PC-3 (cell line): ENCODE data around the gene FOXK1. TPM values are rescaled to one million over a fixed set of nuclear protein-coding genes. Genes with fewer than 3 reads are reported as not detected.

Experiments used
- ATAC-seq: fragments of 200-7000 bp; cut with Tn5 transposase; 2 replicates; pipeline ENCODE4 v1.9.1; 2020; ENCODE audit warnings: mild to moderate bottlenecking, moderate library complexity
- BruUV-seq: library from RNA; stranded (reverse); fragments of 400-500 nt; replicated peaks from 2 replicates; lab custom pipeline; 2021; lab: Mats Ljungman, UMichigan
- CTCF ChIA-PET: fragments of 300-600 bp; sonication (Branson Sonifier 250); formaldehyde crosslinking; loops from one replicate; lab custom pipeline; 2022; ENCODE audit warnings: antibody characterized with exemption; lab: Charles Lee
- POLR2A ChIA-PET: fragments of 300-600 bp; sonication (Branson Sonifier 250); formaldehyde crosslinking; loops from one replicate; lab custom pipeline; 2022; ENCODE audit warnings: antibody characterized with exemption; ENCODE audit not compliant: unreplicated experiment; lab: Charles Lee
- DNase-seq: peaks from one replicate; pipeline ENCODE4 v3.0.0-alpha.2; 2015
- H2AFZ ChIP-seq: fragments of 300-600 bp; sonication (generic); 2 replicates; pipeline ENCODE4 v1.6.0; 2016; ENCODE audit warnings: antibody characterized with exemption, low read length
- H3F3A ChIP-seq: fragments of 300-600 bp; sonication (generic); one replicate; pipeline ENCODE4 v1.6.0; 2017; ENCODE audit warnings: antibody characterized with exemption, low read length, control low read depth, mild to moderate bottlenecking; ENCODE audit not compliant: unreplicated experiment
- H3K27ac ChIP-seq: fragments of 300-600 bp; sonication (generic); 2 replicates; pipeline ENCODE4 v1.5.1; 2016; ENCODE audit warnings: mild to moderate bottlenecking, low read length
- H3K27me3 ChIP-seq: fragments of 300-600 bp; sonication (generic); 2 replicates; pipeline ENCODE4 v1.6.1; 2016; ENCODE audit warnings: low read length, mixed read lengths
- H3K36me3 ChIP-seq: fragments of 300-600 bp; sonication (generic); 2 replicates; pipeline ENCODE4 v1.6.1; 2016; ENCODE audit warnings: low read depth, mixed run types, low read length, mixed read lengths
- H3K4me1 ChIP-seq: fragments of 300-600 bp; sonication (generic); 2 replicates; pipeline ENCODE4 v1.5.1; 2016; ENCODE audit warnings: low read length; ENCODE audit not compliant: insufficient read depth
- H3K4me2 ChIP-seq: fragments of 300-600 bp; sonication (generic); 2 replicates; pipeline ENCODE4 v1.6.0; 2016; ENCODE audit warnings: low read length
- H3K4me3 ChIP-seq: fragments of 300-600 bp; sonication (generic); 2 replicates; pipeline ENCODE4 v1.5.1; 2016; ENCODE audit warnings: mild to moderate bottlenecking, low read length, mixed read lengths
- H3K79me2 ChIP-seq: fragments of 300-600 bp; sonication (generic); 2 replicates; pipeline ENCODE4 v1.6.1; 2017; ENCODE audit warnings: low read length, mixed read lengths
- H3K9ac ChIP-seq: fragments of 300-600 bp; sonication (generic); 2 replicates; pipeline ENCODE4 v1.6.0; 2016; ENCODE audit warnings: mild to moderate bottlenecking, low read length
- H3K9me2 ChIP-seq: fragments of 300-600 bp; sonication (generic); replicated peaks from 2 replicates; pipeline ENCODE4 v1.6.1; 2016; ENCODE audit warnings: mixed run types, low read length, mixed read lengths
- H3K9me3 ChIP-seq: fragments of 300-600 bp; sonication (generic); 2 replicates; pipeline ENCODE4 v1.6.1; 2016; ENCODE audit warnings: low read length, mixed read lengths
- H4K20me1 ChIP-seq: fragments of 300-600 bp; sonication (generic); 2 replicates; pipeline ENCODE4 v1.6.1; 2016; ENCODE audit warnings: low read length, mixed read lengths
- EZH2 ChIP-seq: fragments of 300-600 bp; sonication (generic); IDR thresholded peaks from one replicate; pipeline ENCODE4 v1.6.1; 2017; ENCODE audit warnings: antibody characterized with exemption, mild to moderate bottlenecking, low read length; ENCODE audit not compliant: unreplicated experiment
- EZH2phosphoT487 ChIP-seq: fragments of 300-600 bp; sonication (generic); IDR thresholded peaks from 2 replicates; pipeline ENCODE4 v1.6.1; 2018; ENCODE audit warnings: mild to moderate bottlenecking, antibody characterized with exemption, low read length, borderline replicate concordance
- intact Hi-C: fragments of 100-400 bp; cut with micrococcal nuclease; formaldehyde crosslinking; loops from 2 replicates; pipeline ENCODE4 v1.9.0; 2023
- total RNA-seq: library from RNA; depleted of rRNA; stranded (reverse); fragments of >200 nt; gene quantifications from 2 replicates; pipeline ENCODE4 v1.2.3, GENCODE V29; 2014
- TF ChIP-seq, protein P1 (sequence below): fragments of 300-600 bp; sonication (generic); conservative IDR thresholded peaks from 2 replicates; pipeline ENCODE4 v1.5.1; 2017; ENCODE audit warnings: antibody characterized with exemption, low read depth, mild to moderate bottlenecking, low read length

FOXK1 gene
- total RNA-seq, 1 experiment from 2014 or later = 13.2 TPM

DNA sequence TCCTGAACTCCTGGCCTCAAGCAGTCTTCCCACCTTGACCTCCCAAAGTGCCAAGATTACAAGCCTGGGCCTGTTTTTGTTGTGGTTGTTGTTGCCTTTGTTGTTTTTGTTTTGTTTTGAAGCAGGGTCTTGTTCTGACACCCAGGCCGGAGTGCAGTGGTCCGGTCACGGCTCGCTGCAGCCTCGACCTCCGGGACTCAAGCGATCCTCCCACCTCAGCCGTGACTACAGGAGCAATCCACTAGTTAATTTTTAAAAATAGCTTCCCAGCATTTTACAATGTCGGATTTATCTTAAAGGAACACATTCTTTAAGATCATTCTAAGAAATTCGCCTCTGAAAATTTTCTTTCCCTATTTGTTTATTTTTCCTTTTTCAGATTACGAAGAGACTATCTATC, 65.7 kb downstream of the FOXK1 start:
- no TSS peak for BruUV-seq
- CTCF ChIA-PET = no interaction called here
- Histone ChIP-seq H3K27me3 (no peaks in the 10 kb centered on the region), H3F3A (peaks cover 5% of the 10 kb centered on the region), H3K9ac (no peak overlapping the region), H3K27ac (no peak overlapping the region), H3K4me1 (peaks cover 27% of the 10 kb centered on the region), H3K36me3 (no peaks in the 10 kb centered on the region), H3K4me3 (no peak overlapping the region), H3K4me2 (no peak overlapping the region), H4K20me1 (no peaks in the 10 kb centered on the region), H3K79me2 (peaks cover 40% of the 10 kb centered on the region), H3K9me2 (no peaks in the 10 kb centered on the region), H2AFZ (no peak overlapping the region), H3K9me3 (no peaks in the 10 kb centered on the region)
- no peak for DNase-seq
- TF ChIP-seq, protein P1, sequence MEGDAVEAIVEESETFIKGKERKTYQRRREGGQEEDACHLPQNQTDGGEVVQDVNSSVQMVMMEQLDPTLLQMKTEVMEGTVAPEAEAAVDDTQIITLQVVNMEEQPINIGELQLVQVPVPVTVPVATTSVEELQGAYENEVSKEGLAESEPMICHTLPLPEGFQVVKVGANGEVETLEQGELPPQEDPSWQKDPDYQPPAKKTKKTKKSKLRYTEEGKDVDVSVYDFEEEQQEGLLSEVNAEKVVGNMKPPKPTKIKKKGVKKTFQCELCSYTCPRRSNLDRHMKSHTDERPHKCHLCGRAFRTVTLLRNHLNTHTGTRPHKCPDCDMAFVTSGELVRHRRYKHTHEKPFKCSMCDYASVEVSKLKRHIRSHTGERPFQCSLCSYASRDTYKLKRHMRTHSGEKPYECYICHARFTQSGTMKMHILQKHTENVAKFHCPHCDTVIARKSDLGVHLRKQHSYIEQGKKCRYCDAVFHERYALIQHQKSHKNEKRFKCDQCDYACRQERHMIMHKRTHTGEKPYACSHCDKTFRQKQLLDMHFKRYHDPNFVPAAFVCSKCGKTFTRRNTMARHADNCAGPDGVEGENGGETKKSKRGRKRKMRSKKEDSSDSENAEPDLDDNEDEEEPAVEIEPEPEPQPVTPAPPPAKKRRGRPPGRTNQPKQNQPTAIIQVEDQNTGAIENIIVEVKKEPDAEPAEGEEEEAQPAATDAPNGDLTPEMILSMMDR = no peak
- TF ChIP-seq EZH2 (no peak), EZH2phosphoT487 (no peak)
- intact Hi-C loops = no loop called here
- no peak for ATAC-seq
- POLR2A ChIA-PET = no interaction called here

DNA sequence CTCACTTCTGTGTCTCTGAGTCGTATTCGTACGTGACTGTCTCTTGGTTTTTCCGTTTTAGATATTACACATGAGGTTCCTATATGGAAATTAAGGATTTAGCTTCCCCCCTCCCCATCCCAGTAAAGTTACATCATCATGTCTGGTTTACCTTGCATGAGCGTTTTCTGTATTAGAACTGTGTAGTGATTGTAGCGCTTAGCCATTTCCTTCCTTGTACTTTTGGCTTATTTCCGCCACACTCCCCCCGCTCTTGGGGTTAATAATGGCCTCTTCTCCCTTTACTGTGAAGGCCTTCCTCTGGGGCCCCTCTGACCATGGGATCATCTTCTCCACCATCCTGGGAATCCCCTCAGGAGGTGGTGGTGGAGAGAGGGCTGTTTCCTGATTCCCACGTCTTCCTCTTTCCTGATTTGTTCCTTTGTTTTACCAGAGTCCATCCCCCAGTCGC, 66.2 kb downstream of the FOXK1 start:
- Histone ChIP-seq H3K9me2 (no peaks in the 10 kb centered on the region), H3K4me2 (no peak overlapping the region), H3K9me3 (no peaks in the 10 kb centered on the region), H3K27ac (no peak overlapping the region), H3K4me1 (peaks cover 27% of the 10 kb centered on the region), H3F3A (peaks cover 5% of the 10 kb centered on the region), H4K20me1 (no peaks in the 10 kb centered on the region), H3K4me3 (no peak overlapping the region), H2AFZ (no peak overlapping the region), H3K27me3 (no peaks in the 10 kb centered on the region), H3K79me2 (peaks cover 37% of the 10 kb centered on the region), H3K36me3 (no peaks in the 10 kb centered on the region), H3K9ac (no peak overlapping the region)
- DNase-seq (no peak), ATAC-seq (no peak)
- ChIA-PET CTCF (no interaction called here), POLR2A (no interaction called here)
- BruUV-seq = no TSS peak
- no peak for TF ChIP-seq EZH2phosphoT487
- TF ChIP-seq, protein P1 = no peak
- no peak for TF ChIP-seq EZH2
- intact Hi-C loops = no loop called here

DNA sequence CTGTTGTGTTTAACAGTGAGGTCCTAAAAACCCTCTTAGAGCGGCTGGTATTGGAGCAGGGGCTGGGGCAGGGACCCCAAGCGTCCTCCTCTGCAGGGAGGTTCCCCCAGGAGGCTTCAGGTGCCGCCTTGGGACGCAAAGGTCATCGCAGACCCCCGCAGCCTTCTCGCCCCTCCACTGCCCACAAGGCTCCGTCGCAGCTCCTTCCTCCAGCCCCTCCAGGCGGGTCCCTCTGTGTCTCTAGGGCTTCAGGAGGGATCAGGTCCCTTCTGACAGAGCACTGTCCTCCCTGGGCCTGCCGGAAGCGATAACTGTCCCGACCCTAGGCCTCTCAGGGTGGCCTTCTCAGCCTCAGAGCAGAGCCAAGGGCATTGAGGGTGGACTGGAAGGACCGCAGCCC, 67.3 kb downstream of the FOXK1 start:
- no peak overlapping the region for H3K27ac ChIP-seq
- TF ChIP-seq EZH2 (no peak), EZH2phosphoT487 (no peak)
- TF ChIP-seq, protein P1 = no peak
- no peaks in the 10 kb centered on the region for H3K9me2 ChIP-seq
- no peaks in the 10 kb centered on the region for H3K27me3 ChIP-seq
- H3K79me2 ChIP-seq = peaks cover 37% of the 10 kb centered on the region
- intact Hi-C loops = no loop called here
- DNase-seq (no peak), ATAC-seq (no peak)
- POLR2A ChIA-PET = no interaction called here
- H3F3A ChIP-seq = peaks cover 5% of the 10 kb centered on the region
- H4K20me1 ChIP-seq = no peaks in the 10 kb centered on the region
- no peak overlapping the region for H2AFZ ChIP-seq
- no peak overlapping the region for H3K4me3 ChIP-seq
- H3K9me3 ChIP-seq = no peaks in the 10 kb centered on the region
- CTCF ChIA-PET = no interaction called here
- no peak overlapping the region for H3K9ac ChIP-seq
- no TSS peak for BruUV-seq
- H3K4me1 ChIP-seq = peaks cover 16% of the 10 kb centered on the region
- H3K36me3 ChIP-seq = no peaks in the 10 kb centered on the region
- H3K4me2 ChIP-seq = no peak overlapping the region
